ENCODE results near the gene PSMC3IP. TPM values are rescaled to one million over a fixed set of nuclear protein-coding genes. Genes with fewer than 3 reads are reported as not detected.

PSMC3IP gene
- total and polyA plus RNA-seq, 2 donors from 2014 or later: 3.6 to 5.8 TPM

DNA sequence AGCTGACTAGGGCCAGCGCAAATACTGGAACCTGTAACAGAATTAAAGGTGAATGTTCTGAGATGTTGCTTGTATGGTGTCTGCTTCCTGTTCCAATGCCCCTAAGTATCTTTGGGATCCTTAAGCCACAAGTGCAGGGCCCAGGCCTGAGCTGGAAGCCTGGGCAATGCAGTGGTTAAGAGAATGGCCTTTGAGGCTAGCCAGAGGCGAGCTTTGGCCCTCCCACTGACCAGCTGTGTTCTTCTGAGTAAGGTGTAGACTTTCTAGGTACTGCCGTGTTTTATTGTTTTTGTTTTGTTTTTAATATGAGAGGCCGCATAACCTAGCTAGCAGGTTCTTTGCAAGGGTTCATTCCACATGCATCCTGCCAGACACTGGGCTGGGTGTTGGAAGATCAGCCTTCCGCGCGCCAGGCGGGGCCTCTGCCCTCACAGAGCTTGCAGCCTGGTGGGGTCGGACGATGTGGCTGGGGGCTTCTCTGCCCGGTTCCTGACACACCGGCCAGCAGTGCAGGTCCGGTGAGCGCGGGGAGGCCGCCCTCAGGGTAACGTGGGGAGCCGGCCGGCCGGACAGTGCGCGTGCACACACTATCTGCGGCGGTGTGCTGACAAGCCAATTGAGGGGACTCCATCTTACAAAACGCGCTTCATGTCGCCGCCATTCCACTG, 11.2 kb downstream of the PSMC3IP start:
- DNase-seq (no peak), FAIRE-seq (no peak)
- Histone ChIP-seq H3K4me3 (ENCODE audit: low read length in 3 of 3) (peak overlapping the region; percentile 51 to 75 (median 69)), H3K9ac (ENCODE audit: low read length in 3 of 3) (peak overlapping the region; percentile 17 to 49 (median 35)), H3K27me3 (ENCODE audit: control insufficient read depth, insufficient read depth, low read length) (no peaks in the 10 kb centered on the region), H3K4me1 (ENCODE audit: control insufficient read depth in 2 of 3, insufficient read depth in 2 of 3, low read depth in 1 of 3, low read length in 3 of 3) (peaks cover 0 to 41% (median 21%) of the 10 kb centered on the region in 3 donors), H3K36me3 (ENCODE audit: control insufficient read depth in 2 of 3, insufficient read depth in 3 of 3, low read length in 3 of 3) (peaks cover 6 to 38% (median 26%) of the 10 kb centered on the region in 3 donors), H3K9me3 (ENCODE audit: control insufficient read depth in 2 of 3, insufficient read depth in 1 of 3, low read length in 3 of 3) (no peaks in the 10 kb centered on the region), H3K27ac (ENCODE audit: low read depth in 2 of 2, low read length in 2 of 2) (peak overlapping the region; percentile 86 to 91)
- TF ChIP-seq, protein P1, sequence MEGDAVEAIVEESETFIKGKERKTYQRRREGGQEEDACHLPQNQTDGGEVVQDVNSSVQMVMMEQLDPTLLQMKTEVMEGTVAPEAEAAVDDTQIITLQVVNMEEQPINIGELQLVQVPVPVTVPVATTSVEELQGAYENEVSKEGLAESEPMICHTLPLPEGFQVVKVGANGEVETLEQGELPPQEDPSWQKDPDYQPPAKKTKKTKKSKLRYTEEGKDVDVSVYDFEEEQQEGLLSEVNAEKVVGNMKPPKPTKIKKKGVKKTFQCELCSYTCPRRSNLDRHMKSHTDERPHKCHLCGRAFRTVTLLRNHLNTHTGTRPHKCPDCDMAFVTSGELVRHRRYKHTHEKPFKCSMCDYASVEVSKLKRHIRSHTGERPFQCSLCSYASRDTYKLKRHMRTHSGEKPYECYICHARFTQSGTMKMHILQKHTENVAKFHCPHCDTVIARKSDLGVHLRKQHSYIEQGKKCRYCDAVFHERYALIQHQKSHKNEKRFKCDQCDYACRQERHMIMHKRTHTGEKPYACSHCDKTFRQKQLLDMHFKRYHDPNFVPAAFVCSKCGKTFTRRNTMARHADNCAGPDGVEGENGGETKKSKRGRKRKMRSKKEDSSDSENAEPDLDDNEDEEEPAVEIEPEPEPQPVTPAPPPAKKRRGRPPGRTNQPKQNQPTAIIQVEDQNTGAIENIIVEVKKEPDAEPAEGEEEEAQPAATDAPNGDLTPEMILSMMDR (IDR thresholded peaks at IDR 0.05; ENCODE audit: borderline replicate concordance, extremely low read depth, insufficient read depth): no peak
- intact Hi-C loops (cut with DNase I): no loop called here

DNA sequence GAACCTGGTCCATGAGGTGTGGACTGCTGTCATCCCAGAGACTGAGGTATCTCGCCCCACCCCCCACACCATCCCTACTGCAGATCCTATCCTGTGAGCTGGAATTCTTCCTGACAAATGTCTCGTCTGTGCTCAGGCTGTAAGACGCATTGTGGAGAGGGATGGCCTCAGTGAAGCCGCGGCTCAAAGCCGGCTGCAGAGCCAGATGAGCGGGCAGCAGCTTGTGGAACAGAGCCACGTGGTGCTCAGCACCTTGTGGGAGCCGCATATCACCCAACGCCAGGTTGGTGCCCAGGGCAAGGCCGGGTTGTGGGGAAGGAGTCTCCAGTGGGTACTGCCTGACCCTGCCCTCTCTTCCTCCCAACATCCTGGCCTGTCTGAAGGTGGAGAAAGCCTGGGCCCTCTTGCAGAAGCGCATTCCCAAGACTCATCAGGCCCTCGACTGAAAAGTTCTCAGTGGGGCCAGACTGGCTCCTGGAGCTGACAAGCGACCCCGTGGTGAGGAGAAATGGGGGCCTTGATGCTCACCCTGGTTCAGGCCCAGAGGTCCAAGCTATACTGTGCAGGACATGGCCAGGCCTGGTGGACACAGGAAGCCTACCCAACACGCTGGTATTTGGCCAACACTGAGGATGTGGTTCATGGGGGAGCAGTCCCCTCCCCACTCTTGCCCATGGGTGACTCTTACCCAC, 11.9 kb downstream of the PSMC3IP start:
- Histone ChIP-seq H3K4me1 (ENCODE audit: control insufficient read depth in 2 of 3, insufficient read depth in 2 of 3, low read depth in 1 of 3, low read length in 3 of 3) (peaks cover 0 to 43% (median 21%) of the 10 kb centered on the region in 3 donors), H3K9ac (ENCODE audit: low read length in 3 of 3) (peak overlapping the region in 1 of 3 donors; percentile 23), H3K4me3 (ENCODE audit: low read length in 3 of 3) (peak overlapping the region in 1 of 3 donors; percentile 6), H3K27ac (ENCODE audit: low read depth in 2 of 2, low read length in 2 of 2) (peak overlapping the region in 1 of 2 donors; percentile 86), H3K36me3 (ENCODE audit: control insufficient read depth in 2 of 3, insufficient read depth in 3 of 3, low read length in 3 of 3) (peaks cover 6 to 37% (median 26%) of the 10 kb centered on the region in 3 donors), H3K9me3 (ENCODE audit: control insufficient read depth in 2 of 3, insufficient read depth in 1 of 3, low read length in 3 of 3) (no peaks in the 10 kb centered on the region), H3K27me3 (ENCODE audit: control insufficient read depth, insufficient read depth, low read length) (no peaks in the 10 kb centered on the region)
- TF ChIP-seq, protein P1 (IDR thresholded peaks at IDR 0.05; ENCODE audit: borderline replicate concordance, extremely low read depth, insufficient read depth): no peak
- peak in 1 of 5 donors; percentile 70 for DNase-seq
- intact Hi-C loops (cut with DNase I): no loop called here
- FAIRE-seq: no peak

DNA sequence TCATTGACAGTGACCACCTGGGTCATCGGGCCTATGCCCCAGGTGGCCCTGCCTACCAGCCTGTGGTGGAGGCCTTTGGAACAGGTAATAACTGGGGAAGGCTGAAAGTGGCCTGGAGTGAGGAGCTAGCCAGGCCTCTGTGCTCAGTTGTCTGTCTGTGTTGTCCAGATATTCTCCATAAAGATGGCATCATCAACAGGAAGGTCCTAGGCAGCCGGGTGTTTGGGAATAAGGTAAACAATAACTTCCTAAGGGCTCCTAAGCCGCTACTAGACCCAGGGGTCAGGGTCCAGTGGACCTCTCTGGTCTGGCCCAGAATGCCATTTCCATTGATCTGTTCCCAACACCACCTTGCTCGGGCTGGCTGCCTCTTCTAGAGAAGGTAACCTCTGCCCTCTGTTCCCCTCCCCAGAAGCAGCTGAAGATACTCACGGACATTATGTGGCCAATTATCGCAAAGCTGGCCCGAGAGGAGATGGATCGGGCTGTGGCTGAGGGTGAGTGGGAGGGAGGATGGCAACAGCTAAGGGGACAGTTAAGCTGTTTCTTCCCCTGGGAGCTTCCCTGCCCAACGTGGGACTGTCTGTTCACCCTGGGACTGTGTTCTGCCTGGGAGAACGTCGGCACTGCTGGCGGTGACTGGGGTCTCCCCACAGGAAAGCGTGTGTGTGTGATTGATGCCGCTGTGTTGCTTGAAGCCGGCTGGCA, 12.6 kb downstream of the PSMC3IP start:
- TF ChIP-seq, protein P1 (IDR thresholded peaks at IDR 0.05; ENCODE audit: borderline replicate concordance, extremely low read depth, insufficient read depth): no peak
- FAIRE-seq (no peak), DNase-seq (peak in 1 of 5 donors; percentile 69)
- Histone ChIP-seq H3K9ac (ENCODE audit: low read length in 3 of 3) (peak overlapping the region in 1 of 3 donors; percentile 96), H3K4me1 (ENCODE audit: control insufficient read depth in 2 of 3, insufficient read depth in 2 of 3, low read depth in 1 of 3, low read length in 3 of 3) (peaks cover 0 to 43% (median 21%) of the 10 kb centered on the region in 3 donors), H3K27ac (ENCODE audit: low read depth in 2 of 2, low read length in 2 of 2) (no peak overlapping the region), H3K9me3 (ENCODE audit: control insufficient read depth in 2 of 3, insufficient read depth in 1 of 3, low read length in 3 of 3) (no peaks in the 10 kb centered on the region), H3K36me3 (ENCODE audit: control insufficient read depth in 2 of 3, insufficient read depth in 3 of 3, low read length in 3 of 3) (peaks cover 6 to 33% (median 23%) of the 10 kb centered on the region in 3 donors), H3K27me3 (ENCODE audit: control insufficient read depth, insufficient read depth, low read length) (no peaks in the 10 kb centered on the region), H3K4me3 (ENCODE audit: low read length in 3 of 3) (no peak overlapping the region)
- intact Hi-C loops (cut with DNase I): no loop called here

Data from kidney (tissue), 14 donors.